Activated gamma-delta T cell treated with anti-CD3 and anti-CD28 coated beads, Interleukin-2, amount 50 U/mL, for 16 hours (primary cell): ENCODE results near the gene VRK3.
"Not testable (repeated sequence)": the region's sequence is repeated elsewhere in the genome, so short reads cannot be mapped to it uniquely, and the experiment has no call there.

Source experiments
- DNase-seq: peaks from one replicate; pipeline ENCODE4 v3.0.0-alpha.2; 2020; ENCODE audit warnings: low read depth

The VRK3 gene

GRCh38 chr19:50025022-50025793 lies at the start of gene VRK3:
Gene VRK3 (minus strand): TSS chr19:50025372. CDS start chr19:50016162, 9,210 bp downstream.
- DNase-seq, result peak; percentile 96

- not testable (repeated sequence) for DNase-seq
These were observed 43.2 kb upstream of the VRK3 start for GRCh38 chr19:50068382-50068781.

- no peak for DNase-seq
These were observed 42.4 kb upstream of the VRK3 start for GRCh38 chr19:50067575-50067974.

GRCh38 chr19:50065938-50066337 lies 40.8 kb upstream of the VRK3 start:
- DNase-seq, result no peak

GRCh38 chr19:50061650-50062049 lies 36.5 kb upstream of the VRK3 start:
- DNase-seq, result no peak

- DNase-seq, result no peak
These were observed 34.9 kb upstream of the VRK3 start for GRCh38 chr19:50060107-50060506.

- DNase-seq, result no peak
These were observed 33.9 kb upstream of the VRK3 start for GRCh38 chr19:50059045-50059444.

GRCh38 chr19:50058425-50058824 lies 33.3 kb upstream of the VRK3 start:
- no peak for DNase-seq

- no peak for DNase-seq
These were observed 27.9 kb upstream of the VRK3 start for GRCh38 chr19:50053119-50053518.

- no peak for DNase-seq
These were observed 26.8 kb upstream of the VRK3 start for GRCh38 chr19:50051964-50052363.

- not testable (repeated sequence) for DNase-seq
These were observed 26.2 kb upstream of the VRK3 start for GRCh38 chr19:50051228-50051895.

GRCh38 chr19:50050406-50051227 lies 25.4 kb upstream of the VRK3 start:
- peak; percentile 63 for DNase-seq

- no peak for DNase-seq
These were observed 22.5 kb upstream of the VRK3 start for GRCh38 chr19:50047671-50048070.

- DNase-seq, result peak; percentile 21
These were observed 21.7 kb upstream of the VRK3 start for GRCh38 chr19:50046649-50047503.

- no peak for DNase-seq
These were observed 19.8 kb upstream of the VRK3 start for GRCh38 chr19:50044922-50045321.

GRCh38 chr19:50043967-50044366 lies 18.8 kb upstream of the VRK3 start:
- no peak for DNase-seq

- DNase-seq, result no peak
These were observed 17.3 kb upstream of the VRK3 start for GRCh38 chr19:50042363-50043024.

GRCh38 chr19:50040967-50041366 lies 15.8 kb upstream of the VRK3 start:
- no peak for DNase-seq

- DNase-seq, result no peak
These were observed 14.8 kb upstream of the VRK3 start for GRCh38 chr19:50039968-50040367.

GRCh38 chr19:50036908-50037307 lies 11.7 kb upstream of the VRK3 start:
- no peak for DNase-seq

- no peak for DNase-seq
These were observed 5.8 kb upstream of the VRK3 start for GRCh38 chr19:50030937-50031336.
